Common myeloid progenitor, CD34-positive (primary cell): ENCODE results near the gene NEGR1.

Experiments
- CTCF ChIA-PET: fragments of 350-600 bp; sonication (Branson Sonifier 250); formaldehyde crosslinking; loops from one replicate; lab custom pipeline; 2021; ENCODE audit warnings: antibody characterized with exemption; lab: Charles Lee
- POLR2A ChIA-PET: fragments of 350-600 bp; sonication (Branson Sonifier 250); formaldehyde crosslinking; loops from one replicate; lab custom pipeline; 2021; ENCODE audit warnings: antibody characterized with exemption; lab: Charles Lee
- DNase-seq, 3 donors: peaks; one replicate each; pipeline versions ENCODE4 v3.0.0 to v3.0.0-alpha.2; 2013
- H3K27ac ChIP-seq, 2 experiments: 1 replicate in 1 of 2; 2 replicates in 1 of 2; pipeline ENCODE4 v1.7.0; 2013; ENCODE audit warnings: inconsistent platforms in 2 of 2, low read length in 2 of 2, mild to moderate bottlenecking in 2 of 2, low read depth in 1 of 2, moderate library complexity in 1 of 2; ENCODE audit not compliant: severe bottlenecking in 2 of 2, insufficient read depth in 1 of 2, poor library complexity in 1 of 2
- H3K27me3 ChIP-seq, 5 experiments: replicated peaks in 2 of 5; 1 replicate in 3 of 5; 2 replicates in 2 of 5; pipeline versions ENCODE4 v1.6.1 to v1.7.0; 2013; ENCODE audit warnings: low read length in 4 of 5, mild to moderate bottlenecking in 2 of 5, moderate library complexity in 2 of 5, inconsistent platforms in 1 of 5; ENCODE audit not compliant: insufficient read depth in 5 of 5, control insufficient read depth in 4 of 5
- H3K36me3 ChIP-seq, 4 experiments: 1 replicate in 2 of 4; 2 replicates in 2 of 4; pipeline versions ENCODE4 v1.6.1 to v1.7.0; 2013; ENCODE audit warnings: low read length in 3 of 4, control low read depth in 1 of 4, mild to moderate bottlenecking in 1 of 4; ENCODE audit not compliant: control insufficient read depth in 4 of 4, insufficient read depth in 4 of 4
- H3K4me1 ChIP-seq, 4 experiments: 1 replicate in 3 of 4; 2 replicates in 1 of 4; pipeline versions ENCODE4 v1.6.1 to v1.7.1; 2013; ENCODE audit warnings: low read length in 3 of 4, mild to moderate bottlenecking in 3 of 4, control low read depth in 1 of 4, inconsistent platforms in 1 of 4, moderate library complexity in 1 of 4; ENCODE audit not compliant: control insufficient read depth in 4 of 4, insufficient read depth in 4 of 4; ENCODE audit errors: control extremely low read depth in 1 of 4
- H3K4me3 ChIP-seq, 7 experiments: 1 replicate in 4 of 7; 2 replicates in 3 of 7; pipeline versions ENCODE4 v1.5.1 to v1.7.0; 2013; ENCODE audit warnings: mild to moderate bottlenecking in 7 of 7, low read length in 6 of 7, moderate library complexity in 6 of 7, inconsistent platforms in 2 of 7, low read depth in 2 of 7, control low read depth in 1 of 7; ENCODE audit not compliant: insufficient read depth in 4 of 7, control insufficient read depth in 1 of 7; ENCODE audit errors: extremely low read depth in 1 of 7
- H3K9me3 ChIP-seq, 5 experiments: 1 replicate in 4 of 5; 2 replicates in 1 of 5; pipeline versions ENCODE4 v1.6.1 to v1.7.1; 2013; ENCODE audit warnings: low read length in 4 of 5, mild to moderate bottlenecking in 2 of 5, inconsistent platforms in 1 of 5, low read depth in 1 of 5, moderate library complexity in 1 of 5; ENCODE audit not compliant: control insufficient read depth in 4 of 5, insufficient read depth in 2 of 5; ENCODE audit errors: control extremely low read depth in 1 of 5
- WGBS: methylation state at CpG from one replicate; pipeline ENCODE4 v1.1.5; 2013; ENCODE audit not compliant: insufficient coverage; 5-methylcytosine and 5-hydroxymethylcytosine counted together

NEGR1 gene

GRCh38 chr1:71862756-71863155, 419.6 kb downstream of the NEGR1 start:
- Histone ChIP-seq H3K27ac (no peak overlapping the region), H3K4me3 (no peak overlapping the region), H3K27me3 (no peaks in the 10 kb centered on the region), H3K36me3 (no peaks in the 10 kb centered on the region), H3K9me3 (peaks cover 0 to 2% (median 0%) of the 10 kb centered on the region in 5 experiments), H3K4me1 (peaks cover 0 to 3% (median 1%) of the 10 kb centered on the region in 4 experiments)
- POLR2A ChIA-PET, result no interaction called here
- 100% methylated on average over 2 of the region's 2 CpGs for WGBS
- no peak for DNase-seq
- CTCF ChIA-PET, result no interaction called here

GRCh38 chr1:71861022-71861421, 421.3 kb downstream of the NEGR1 start:
- no peaks in the 10 kb centered on the region for H3K36me3 ChIP-seq
- H3K27ac ChIP-seq, result no peak overlapping the region
- POLR2A ChIA-PET, result no interaction called here
- H3K9me3 ChIP-seq, result peaks cover 0 to 2% (median 0%) of the 10 kb centered on the region in 5 experiments
- no peak overlapping the region for H3K4me3 ChIP-seq
- peaks cover 0 to 3% (median 1%) of the 10 kb centered on the region in 4 experiments for H3K4me1 ChIP-seq
- CTCF ChIA-PET, result no interaction called here
- DNase-seq, result peak in 2 of 3 donors; percentile 78 to 85
- H3K27me3 ChIP-seq, result no peaks in the 10 kb centered on the region

GRCh38 chr1:71859806-71860205, 422.5 kb downstream of the NEGR1 start:
- Histone ChIP-seq H3K4me3 (no peak overlapping the region), H3K9me3 (peaks cover 0 to under 1% (median 0%) of the 10 kb centered on the region in 5 experiments), H3K36me3 (no peaks in the 10 kb centered on the region), H3K4me1 (peaks cover 0 to 3% (median 1%) of the 10 kb centered on the region in 4 experiments), H3K27me3 (no peaks in the 10 kb centered on the region), H3K27ac (no peak overlapping the region)
- CTCF ChIA-PET, result interaction anchor here (0.8 kb wide), 1 partner anchor 12 kb away, joined by 3 read pairs; no protein-coding TSS in a partner anchor
- WGBS, result no CpG with 5 or more reads among the region's 2 CpGs
- POLR2A ChIA-PET, result no interaction called here
- DNase-seq, result no peak

GRCh38 chr1:71857862-71858261, 424.5 kb downstream of the NEGR1 start:
- 93% methylated on average over 1 of the region's 1 CpG for WGBS
- Histone ChIP-seq H3K27me3 (no peaks in the 10 kb centered on the region), H3K4me3 (no peak overlapping the region), H3K4me1 (peaks cover 0 to 3% (median 1%) of the 10 kb centered on the region in 4 experiments), H3K36me3 (no peaks in the 10 kb centered on the region), H3K9me3 (peaks cover 0 to 3% (median 0%) of the 10 kb centered on the region in 5 experiments), H3K27ac (no peak overlapping the region)
- POLR2A ChIA-PET, result no interaction called here
- CTCF ChIA-PET, result no interaction called here
- DNase-seq, result no peak

- ChIA-PET CTCF (no interaction called here), POLR2A (no interaction called here)
- 100% methylated on average over 1 of the region's 2 CpGs for WGBS
- no peak for DNase-seq
- Histone ChIP-seq H3K4me1 (peaks cover 0 to 13% (median 6%) of the 10 kb centered on the region in 4 experiments), H3K36me3 (no peaks in the 10 kb centered on the region), H3K27ac (no peak overlapping the region), H3K9me3 (peaks cover 0 to 10% (median 0%) of the 10 kb centered on the region in 5 experiments), H3K27me3 (no peaks in the 10 kb centered on the region), H3K4me3 (no peak overlapping the region)
These were observed 429.0 kb downstream of the NEGR1 start for GRCh38 chr1:71853360-71853759.

- Histone ChIP-seq H3K27ac (no peak overlapping the region), H3K4me3 (no peak overlapping the region), H3K4me1 (peaks cover 0 to 13% (median 6%) of the 10 kb centered on the region in 4 experiments), H3K9me3 (peaks cover 0 to 10% (median 0%) of the 10 kb centered on the region in 5 experiments), H3K36me3 (no peaks in the 10 kb centered on the region), H3K27me3 (no peaks in the 10 kb centered on the region)
- WGBS, result no CpG with 5 or more reads among the region's 3 CpGs
- POLR2A ChIA-PET, result no interaction called here
- CTCF ChIA-PET, result no interaction called here
- peak in 2 of 3 donors; percentile 54 to 65 for DNase-seq
These were observed 431.4 kb downstream of the NEGR1 start for GRCh38 chr1:71850936-71851335.

- Histone ChIP-seq H3K4me1 (peaks cover 0 to 13% (median 6%) of the 10 kb centered on the region in 4 experiments), H3K4me3 (no peak overlapping the region), H3K27ac (no peak overlapping the region), H3K27me3 (no peaks in the 10 kb centered on the region), H3K36me3 (no peaks in the 10 kb centered on the region), H3K9me3 (peaks cover 0 to 10% (median 0%) of the 10 kb centered on the region in 5 experiments)
- DNase-seq, result no peak
- ChIA-PET CTCF (no interaction called here), POLR2A (no interaction called here)
These were observed 431.8 kb downstream of the NEGR1 start for GRCh38 chr1:71850515-71850914.
